HG03354 (cell line): ENCODE data around the gene SNTN.
"Not testable (repeated sequence)": the region's sequence is repeated elsewhere in the genome, so short reads cannot be mapped to it uniquely, and the experiment has no call there.

Source experiments
- ATAC-seq: cut with Tn5 transposase; IDR thresholded peaks from one replicate; pipeline ENCODE4 v1.9.1; 2021; ENCODE audit warnings: mild to moderate bottlenecking; ENCODE audit not compliant: unreplicated experiment, poor library complexity, severe bottlenecking

Gene SNTN

DNA sequence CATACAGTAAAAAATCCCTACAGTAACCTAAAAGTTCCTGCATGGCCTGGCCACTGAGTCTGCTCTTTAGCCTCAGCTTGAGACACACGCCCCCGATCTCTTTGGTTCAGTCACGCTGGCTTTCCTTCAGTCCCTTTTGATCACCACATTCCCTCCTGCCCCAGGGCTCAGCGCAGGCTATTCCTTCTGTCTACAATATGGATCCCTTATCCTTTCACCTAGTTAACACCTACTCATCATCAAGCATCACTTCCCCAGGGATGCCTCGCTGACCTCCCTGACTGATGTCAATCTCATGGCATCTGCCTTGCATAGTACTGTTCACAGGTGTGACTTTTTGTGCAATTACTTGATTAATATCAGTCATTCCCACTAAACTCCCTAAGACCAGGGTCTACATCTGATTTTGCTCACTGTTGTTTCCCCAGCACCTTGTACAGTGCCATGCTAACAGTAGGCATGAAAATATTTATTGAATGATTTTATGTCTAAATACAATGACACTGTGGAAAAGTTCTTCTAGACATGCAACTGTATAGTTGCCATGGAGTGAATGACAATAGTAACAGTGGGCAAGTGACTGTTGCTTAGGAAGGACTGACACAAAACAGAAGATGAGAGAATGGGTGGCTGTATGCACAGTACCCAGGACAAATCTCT, at the start of gene SNTN:
TSS of gene SNTN (plus strand) at position 610 of the 660 bp plus-strand sequence. CDS start at position 623, 13 bp downstream.
- ATAC-seq, result no peak

DNA sequence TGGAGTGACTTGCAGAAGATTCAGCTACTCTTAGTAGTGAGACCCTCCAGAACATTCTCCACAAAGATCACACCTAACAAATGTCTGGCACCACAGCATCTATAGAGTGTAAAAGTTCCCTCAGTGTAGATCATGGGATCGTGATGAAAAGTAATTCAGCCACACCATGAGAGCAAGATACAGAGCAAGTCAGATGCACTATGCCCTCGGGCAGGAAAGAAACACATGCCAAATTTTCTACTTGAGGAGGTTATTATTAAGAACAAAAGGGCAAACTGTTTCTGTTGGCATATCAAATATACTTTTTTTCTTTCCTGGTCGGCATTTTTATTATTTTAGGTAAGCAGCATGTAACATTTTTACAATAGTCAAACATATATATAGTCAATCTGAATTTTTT, 44.8 kb upstream of the SNTN start:
- ATAC-seq, result no peak

DNA sequence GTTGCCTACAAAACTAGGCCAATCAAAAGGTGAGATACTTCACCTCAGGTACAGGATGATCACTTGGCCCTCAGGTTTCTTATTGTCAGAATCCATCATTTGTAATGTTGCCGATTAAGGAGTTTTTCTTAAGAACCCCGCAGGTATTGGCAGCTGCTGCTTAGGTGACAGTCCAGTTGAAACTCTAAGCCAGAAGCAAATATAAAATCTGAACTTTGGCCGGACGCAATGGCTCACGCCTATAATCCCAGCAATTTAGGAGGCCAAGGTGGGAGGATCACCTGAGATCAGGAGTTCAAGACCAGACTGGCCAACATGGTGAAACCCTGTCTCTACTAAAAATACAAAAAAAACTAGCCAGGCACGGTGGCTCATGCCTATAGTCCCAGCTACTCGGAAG, 43.1 kb upstream of the SNTN start:
- no peak for ATAC-seq

DNA sequence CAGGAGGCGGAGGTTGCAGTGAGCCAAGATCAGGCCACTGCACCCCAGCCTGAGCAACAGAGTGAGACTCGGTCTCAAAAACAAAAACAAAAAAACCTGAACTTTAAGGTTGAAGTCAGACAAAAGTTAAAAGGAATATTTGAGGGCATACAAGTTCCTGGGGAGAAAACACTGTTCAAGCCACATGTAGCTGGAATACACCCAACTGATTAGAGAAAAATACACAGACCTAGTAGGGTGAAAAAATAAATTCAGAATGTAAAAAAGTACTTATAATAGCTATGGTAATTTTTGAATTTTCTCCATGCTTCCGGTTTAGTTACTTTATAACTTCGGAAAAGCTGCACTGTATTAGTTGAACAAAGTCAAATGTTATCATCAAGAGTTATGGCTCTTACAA, 42.6 kb upstream of the SNTN start:
- no peak for ATAC-seq

DNA sequence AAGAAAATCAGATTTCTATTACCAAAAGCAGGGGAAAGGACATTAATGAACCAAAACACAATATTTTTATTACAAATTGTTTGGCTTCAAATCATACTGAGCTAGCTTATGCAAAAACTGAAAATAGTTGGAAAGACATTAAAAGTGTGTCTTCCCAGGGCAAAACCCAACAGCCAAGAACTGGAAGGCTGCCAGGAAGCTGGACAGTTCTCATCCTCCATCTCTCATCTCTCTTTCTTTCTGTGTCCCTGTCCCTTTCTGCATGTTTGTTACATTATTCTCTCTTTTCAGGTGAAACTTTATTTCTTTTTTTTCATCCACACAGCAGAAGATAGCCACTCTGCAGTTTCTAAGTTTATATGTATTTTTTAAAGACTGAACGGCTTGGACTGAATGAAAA, 41.1 kb upstream of the SNTN start:
- no peak for ATAC-seq

DNA sequence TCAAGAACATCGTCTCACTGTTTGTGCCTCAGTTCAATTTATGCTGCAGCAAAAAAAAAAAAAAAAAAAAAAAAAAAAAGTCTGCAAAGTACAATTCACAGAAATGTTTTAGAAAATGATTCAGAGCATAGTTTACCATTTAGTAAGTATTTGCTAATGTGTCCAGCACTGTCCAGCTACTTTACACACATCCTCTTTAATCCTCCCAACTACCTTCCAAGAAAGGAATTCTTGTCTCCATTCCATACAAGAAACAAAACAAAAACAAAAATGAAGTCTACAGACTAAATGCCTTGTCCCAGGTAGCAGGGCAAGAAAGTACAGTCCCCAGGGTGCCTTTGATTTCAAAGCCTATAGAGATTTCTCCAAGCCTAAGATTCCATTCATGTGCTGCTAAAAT, 38.9 kb upstream of the SNTN start:
- no peak for ATAC-seq

DNA sequence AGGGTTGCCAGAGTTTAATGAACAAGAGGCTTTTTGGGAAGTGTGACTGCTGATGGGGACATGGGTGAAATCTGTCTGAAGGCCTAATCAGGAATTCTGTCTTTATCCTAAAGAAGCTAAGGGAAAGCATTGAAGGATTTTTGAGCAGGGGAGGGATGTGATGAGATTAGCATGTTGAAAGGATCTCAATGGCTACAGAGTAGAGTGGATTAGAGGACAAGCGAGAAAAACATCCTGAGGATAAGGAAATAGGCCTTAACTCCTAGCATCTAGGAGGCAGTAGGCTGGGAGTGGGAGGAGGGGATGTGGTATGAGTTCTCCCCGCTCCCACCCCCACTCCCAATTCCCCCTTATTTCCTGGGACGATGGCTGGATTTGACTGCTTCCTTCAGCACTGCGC, 35.1 kb upstream of the SNTN start:
- ATAC-seq, result no peak

DNA sequence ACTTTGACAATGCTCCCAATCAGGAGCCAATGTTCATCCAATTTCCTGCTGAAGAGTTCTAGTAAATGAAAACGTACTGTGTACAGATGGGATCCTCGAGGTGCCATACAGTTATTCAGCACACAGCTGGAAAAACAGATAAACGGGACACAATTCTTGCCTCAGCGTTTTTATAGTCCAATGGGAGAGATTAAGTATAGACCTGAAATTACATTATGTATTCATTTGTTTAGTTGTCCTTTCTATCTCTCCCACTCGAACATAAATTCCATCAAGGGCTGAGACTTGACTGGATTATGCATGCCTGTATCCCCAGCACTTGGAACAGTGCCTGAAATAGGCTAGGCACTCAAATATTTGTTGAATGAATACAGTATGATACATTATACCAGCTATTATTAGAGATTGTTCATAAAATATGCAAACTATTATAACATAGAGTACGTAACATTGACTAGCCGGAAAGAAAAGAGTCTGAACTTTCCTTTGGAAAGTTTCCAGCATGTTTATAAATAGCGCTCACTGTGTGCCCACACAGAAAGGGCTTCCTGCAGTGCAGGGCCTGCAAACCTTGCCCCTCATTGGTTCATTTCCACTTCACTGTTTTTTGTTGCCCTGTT, 27.4 kb upstream of the SNTN start:
- ATAC-seq, result no peak

DNA sequence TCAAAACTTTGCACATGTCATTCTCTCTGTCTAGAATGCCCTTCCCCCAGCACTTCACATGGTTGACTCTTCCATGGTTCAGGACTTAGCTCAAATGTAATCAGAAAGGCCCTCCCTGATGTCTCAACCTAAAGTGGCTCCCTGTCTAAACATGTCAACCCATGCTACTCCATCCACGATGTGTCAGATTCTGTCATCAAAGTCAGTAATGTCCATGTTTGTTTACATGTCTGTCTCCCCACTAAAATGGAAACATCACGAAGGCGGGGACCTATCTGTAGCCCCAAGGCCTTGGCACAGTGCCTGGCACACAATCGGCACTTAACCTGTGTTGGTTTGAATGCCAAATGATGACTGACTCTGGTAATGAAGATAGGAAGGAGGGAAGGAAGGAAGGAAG, 20.8 kb upstream of the SNTN start:
- no peak for ATAC-seq

DNA sequence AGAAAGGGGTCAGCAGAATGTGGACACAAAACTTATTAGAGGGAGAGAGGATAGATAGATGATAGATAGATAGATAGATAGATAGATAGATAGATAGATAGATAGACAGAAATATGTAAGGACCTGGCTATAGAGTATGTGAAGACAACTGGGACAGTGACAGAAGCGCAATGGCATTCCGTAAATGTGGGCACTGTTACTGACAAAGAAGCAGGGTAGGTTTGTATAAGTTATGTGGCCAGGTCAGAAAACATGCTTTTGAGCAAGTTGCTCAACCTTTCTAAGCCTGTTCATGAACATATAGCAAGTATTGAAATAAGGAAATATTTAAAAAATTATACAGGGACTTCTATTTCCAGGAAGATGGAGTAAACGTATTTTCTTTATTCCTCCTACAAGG, 17.3 kb upstream of the SNTN start:
- ATAC-seq, result no peak

DNA sequence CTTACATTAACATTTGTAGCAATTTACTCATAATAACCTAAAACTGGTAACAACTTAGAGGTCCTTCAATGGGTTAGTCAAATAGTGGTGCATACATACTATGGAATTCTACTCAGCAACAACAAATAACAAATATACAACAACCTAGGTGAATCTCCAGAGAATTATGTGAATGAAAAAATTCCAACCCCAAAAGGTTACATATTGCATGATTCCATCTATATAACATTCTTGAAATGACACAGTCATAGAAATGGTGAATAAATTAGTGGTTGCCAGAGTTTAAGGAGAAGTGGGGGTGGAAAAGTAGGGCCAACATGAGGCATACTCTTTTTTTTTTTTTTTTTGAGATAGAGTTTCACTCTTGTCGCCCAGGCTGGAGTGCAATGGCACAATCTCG, 12.7 kb upstream of the SNTN start:
- no peak for ATAC-seq

DNA sequence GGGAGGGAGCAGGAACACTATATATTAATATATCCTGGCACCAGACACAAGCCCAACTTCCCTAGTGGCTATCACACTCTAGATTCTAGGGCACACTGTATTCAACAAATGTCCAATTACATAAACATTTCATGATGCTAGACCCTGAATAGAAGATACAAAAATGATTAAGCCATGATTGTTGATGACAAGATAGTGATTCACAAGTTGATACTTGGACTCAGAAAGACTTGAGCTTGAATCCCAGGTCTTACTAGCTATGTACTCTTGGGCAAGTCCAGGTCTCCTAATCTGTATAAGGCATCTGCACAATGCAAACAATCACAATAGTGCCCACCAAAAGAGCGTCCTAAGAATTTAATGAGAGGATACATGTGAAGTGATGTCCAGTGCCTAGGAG, 10.0 kb upstream of the SNTN start:
- no peak for ATAC-seq

DNA sequence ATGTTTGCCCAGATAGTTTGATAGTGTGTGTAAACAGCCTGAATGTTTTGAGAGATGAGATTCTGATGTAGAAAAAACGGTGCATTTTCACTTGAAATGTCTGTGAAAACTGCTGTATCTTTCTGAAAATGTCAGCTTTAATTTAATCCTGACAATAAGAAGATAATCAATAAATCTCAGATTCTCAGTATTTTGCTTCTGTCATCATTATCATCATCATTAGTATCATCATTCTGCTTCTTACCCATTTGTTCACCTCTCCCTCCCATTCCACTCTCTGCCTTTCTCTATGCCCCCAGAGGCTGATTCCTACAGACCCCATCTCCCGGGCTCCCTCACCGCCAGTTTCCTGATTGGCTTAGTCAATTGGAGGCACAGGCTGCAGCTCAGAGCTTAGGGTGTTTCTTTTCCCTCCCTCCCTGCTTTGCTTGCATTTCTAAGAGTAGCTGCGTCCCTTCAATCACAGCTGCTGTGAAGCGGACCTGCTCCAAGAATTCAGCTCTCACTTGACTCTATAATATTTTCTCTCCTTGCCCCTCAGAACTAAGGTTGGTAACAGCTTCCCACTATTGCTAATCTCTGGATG, 8.2 kb upstream of the SNTN start:
- no peak for ATAC-seq

DNA sequence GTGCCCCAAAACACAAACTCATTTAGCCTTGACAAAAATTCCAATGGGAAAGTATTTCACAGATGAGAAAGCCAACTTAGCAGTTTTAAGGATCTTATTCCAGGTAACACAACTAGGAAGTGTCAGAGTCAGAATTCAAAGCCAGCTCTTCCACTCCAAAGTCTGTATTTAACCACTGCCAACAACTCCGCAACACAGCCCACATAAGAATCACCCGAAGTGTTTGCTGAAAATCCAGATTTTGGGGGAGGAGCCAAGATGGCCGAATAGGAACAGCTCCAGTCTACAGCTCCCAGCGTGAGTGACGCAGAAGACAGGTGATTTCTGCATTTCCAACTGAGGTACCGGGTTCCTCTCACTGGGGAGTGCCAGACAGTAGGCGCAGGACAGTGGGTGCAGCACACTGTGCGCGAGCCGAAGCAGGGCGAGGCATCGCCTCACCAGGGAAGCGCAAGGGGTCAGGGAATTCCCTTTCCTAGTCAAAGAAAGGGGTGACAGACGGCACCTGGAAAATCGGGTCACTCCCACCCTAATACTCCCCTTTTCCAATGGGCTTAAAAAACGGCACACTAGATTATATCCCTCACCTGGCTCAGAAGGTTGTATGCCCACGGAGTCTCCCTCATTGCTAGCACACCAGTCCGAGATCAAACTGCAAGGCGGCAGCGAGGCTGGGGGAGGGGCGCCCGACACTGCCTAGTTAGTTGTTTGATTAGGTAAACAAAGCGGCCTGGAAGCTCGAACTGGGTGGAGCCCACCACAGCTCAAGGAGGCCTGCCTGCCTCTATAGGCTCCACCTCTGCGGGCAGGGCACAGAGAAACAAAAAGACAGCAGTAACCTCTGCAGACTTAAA, 7.3 kb upstream of the SNTN start:
- ATAC-seq, result not testable (repeated sequence)

DNA sequence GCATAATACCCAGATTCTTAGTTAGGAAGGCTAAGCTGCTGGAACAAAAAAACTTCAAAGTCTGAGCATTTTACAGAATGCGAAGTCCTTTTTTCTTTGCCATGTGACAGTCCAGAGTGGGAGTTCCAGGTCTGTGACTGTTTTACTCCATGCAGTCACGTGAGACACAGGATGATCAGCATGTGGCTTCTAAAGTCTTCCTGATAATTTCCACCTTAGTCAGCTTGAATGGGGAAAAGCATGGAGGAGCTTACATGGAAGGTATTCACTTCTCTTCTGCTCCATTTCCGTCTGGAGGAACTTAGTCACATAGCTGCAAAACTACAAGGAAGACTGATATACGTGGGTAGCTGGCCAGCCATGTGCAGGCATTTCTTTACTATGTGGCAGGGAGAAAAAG, 1.7 kb downstream of the SNTN start:
- no peak for ATAC-seq

DNA sequence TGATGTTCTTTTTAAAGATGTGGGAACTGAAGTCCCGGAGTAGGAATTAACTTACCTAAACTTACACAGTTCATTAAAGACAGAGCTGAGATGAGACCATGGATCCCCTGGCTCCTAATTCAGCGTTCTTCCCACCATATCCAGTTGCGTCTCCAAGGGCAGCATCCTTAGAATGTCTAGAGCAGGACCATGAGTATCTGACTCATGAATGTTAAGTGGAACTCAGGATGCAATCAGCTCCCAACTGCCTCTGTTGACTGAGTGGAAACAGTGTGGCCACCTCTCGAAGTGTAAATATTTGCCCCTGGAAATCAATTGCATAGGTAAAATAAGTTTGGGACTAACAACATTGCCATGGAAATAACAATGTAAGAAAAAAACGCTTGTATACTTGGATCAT, 2.5 kb downstream of the SNTN start:
- no peak for ATAC-seq

DNA sequence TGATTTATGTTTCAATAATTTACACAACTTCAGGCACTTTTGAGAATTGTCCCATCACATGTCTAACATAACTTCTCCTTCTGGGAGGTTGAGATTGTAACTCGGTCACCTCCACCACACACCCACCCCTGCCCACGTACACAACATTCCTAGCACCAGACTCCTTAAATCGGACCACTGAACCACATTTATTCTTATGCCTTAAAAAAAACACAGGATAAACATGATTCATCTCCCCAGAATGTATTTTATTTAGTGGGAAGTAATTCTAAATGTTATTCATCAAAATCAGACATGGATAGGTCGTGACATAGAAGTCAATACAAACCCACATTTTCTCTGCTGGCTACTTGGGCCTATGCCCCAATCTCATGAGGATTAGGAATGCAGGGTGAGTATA, 3.0 kb downstream of the SNTN start:
- ATAC-seq, result no peak

DNA sequence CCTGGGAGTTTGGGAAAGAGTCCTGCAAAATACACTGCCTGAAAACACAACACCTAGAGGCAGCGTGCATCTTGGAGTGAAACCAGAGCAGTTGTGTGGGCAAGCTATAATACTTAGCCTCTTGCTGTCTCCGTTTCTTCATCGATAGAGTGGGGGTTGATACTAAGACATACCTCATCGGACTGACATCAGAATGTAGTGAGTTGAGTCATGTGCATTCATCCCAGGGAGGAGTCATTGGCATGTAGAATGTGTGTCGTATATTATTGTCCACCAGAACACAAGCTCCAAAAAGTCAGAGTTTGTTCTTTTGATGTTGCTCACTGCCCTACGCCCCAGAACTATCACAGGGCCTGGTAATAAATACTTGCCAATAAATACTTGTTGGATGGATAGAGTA, 4.3 kb downstream of the SNTN start:
- no peak for ATAC-seq

DNA sequence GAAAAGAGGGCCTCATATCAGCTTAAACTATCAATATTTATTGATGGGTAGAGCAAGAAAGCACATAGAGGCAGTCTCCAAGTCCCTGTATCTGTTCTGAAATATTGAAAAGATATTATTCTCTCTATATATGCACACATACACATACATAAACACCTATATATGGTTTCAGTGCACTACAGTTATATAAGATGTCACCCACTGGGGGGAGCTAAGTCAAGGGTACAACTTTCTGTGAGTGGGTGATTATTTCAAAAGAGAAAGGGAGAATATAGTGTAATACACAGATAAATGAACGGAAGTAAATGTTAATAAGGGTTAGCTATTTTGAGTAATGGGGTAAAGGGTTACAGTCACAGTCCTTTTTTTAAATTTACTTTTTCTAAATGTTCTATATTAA, 8.8 kb downstream of the SNTN start:
- ATAC-seq, result no peak

DNA sequence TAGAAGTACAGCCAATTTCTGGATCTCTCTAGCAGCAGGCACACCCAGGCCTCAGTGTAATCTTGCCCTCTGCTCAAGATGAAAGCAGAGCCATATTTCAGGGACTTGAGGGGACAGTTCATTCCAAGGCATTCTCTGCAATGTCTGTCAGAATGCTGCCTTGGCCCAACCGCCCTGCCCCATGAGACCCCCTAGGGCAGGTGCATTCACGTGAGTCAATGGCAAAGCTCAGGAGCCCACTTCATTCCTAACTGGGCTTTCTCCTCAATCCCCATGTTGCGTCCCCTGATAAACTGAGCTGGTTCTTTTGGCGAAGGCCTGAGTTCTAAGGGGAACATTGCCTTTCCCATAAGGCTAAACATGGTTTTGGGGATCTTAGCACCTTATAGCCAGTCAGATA, 9.5 kb downstream of the SNTN start:
- no peak for ATAC-seq

DNA sequence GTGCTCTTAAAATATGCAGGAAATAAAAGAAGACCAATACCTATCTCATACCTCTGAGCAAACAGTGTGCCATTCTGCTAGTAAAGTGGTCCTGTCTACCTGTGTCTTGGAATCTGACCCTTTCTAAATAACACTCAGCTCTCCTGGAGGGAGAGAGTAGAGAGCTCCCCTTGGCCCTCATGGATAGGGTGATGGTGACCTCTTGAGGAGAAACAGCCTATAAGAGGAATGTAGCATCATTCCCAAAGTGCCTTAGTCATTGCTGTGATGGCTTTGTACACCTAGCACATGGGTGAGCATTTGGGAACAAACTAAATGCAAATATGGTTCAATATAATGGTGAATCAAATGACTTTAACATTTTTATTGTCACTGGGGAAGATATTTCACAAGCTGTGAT, 10.0 kb downstream of the SNTN start:
- no peak for ATAC-seq
